HUES48 (cell line): ENCODE data around the gene ZNF317.
A peak's percentile ranks its signal among the peaks of the same experiment; 100 is the strongest.

Experiments
- H3K27ac ChIP-seq: one replicate; pipeline ENCODE4 v1.7.0; 2013; ENCODE audit warnings: low read depth, low read length, inconsistent platforms
- H3K27me3 ChIP-seq: 2 replicates; pipeline ENCODE4 v1.6.1; 2013; ENCODE audit warnings: mild to moderate bottlenecking, low read length; ENCODE audit not compliant: control insufficient read depth, insufficient read depth
- H3K36me3 ChIP-seq: 2 replicates; pipeline ENCODE4 v1.6.1; 2013; ENCODE audit warnings: low read length; ENCODE audit not compliant: control insufficient read depth, insufficient read depth
- H3K4me1 ChIP-seq: 2 replicates; pipeline ENCODE4 v1.6.1; 2013; ENCODE audit warnings: mild to moderate bottlenecking, low read length; ENCODE audit not compliant: control insufficient read depth, insufficient read depth
- H3K4me3 ChIP-seq: 2 replicates; pipeline ENCODE4 v1.5.1; 2013; ENCODE audit warnings: mild to moderate bottlenecking, low read depth, low read length
- H3K9ac ChIP-seq: 2 replicates; pipeline ENCODE4 v1.6.1; 2013; ENCODE audit warnings: mild to moderate bottlenecking, low read depth, low read length, moderate library complexity
- H3K9me3 ChIP-seq: 2 replicates; pipeline ENCODE4 v1.6.1; 2013; ENCODE audit warnings: low read length; ENCODE audit not compliant: control insufficient read depth, insufficient read depth

The ZNF317 gene

DNA sequence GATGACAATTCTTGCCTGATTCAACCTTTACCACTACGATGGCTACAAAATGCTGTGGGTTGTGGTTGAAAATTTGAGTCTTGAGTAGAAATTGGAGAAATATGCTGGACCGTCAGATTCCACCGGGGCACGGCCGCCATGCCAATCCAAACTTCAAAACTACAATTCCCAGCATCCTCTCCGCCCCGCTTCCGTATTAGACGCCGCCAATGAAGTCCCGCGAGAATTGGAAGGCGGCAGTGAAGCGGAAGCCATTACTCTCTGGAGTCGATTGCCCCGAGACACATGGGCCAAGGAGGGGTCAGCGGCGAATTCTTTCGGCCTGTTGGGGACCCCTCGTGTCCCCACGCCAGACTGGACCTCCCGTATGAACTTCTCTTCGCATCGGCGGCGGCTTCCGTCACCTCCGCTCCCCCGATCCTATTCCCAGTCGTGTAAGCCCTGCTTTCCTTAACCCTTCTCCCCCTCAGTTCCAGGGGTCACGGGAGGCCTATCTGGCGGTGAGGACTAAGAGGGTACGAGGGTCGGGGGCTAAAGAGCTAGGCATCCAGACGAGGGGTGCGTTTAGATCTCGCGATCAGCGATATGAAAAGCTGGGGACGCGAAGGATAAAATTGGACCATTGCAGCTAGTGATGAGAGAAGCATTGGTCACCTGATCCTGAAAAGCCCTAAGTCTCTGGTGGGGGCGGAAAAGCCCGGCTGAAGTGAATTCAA, at the start of gene ZNF317:
Gene ZNF317, plus strand, starts transcription at position 239 of the 716 bp plus-strand sequence. CDS start 15,620 bp downstream, outside the sequence.
- Histone ChIP-seq H3K9me3 (peaks cover 18% of the 10 kb centered on the region), H3K36me3 (peaks cover 23% of the 10 kb centered on the region; the same call in 1 of the 2 replicates), H3K4me1 (peaks cover 11% of the 10 kb centered on the region; the same call in 1 of the 2 replicates), H3K27me3 (no peaks in the 10 kb centered on the region), H3K4me3 (peak within 1 kb of the TSS; percentile 99), H3K27ac (peak within 1 kb of the TSS; percentile 73), H3K9ac (peak within 1 kb of the TSS; percentile 99)

DNA sequence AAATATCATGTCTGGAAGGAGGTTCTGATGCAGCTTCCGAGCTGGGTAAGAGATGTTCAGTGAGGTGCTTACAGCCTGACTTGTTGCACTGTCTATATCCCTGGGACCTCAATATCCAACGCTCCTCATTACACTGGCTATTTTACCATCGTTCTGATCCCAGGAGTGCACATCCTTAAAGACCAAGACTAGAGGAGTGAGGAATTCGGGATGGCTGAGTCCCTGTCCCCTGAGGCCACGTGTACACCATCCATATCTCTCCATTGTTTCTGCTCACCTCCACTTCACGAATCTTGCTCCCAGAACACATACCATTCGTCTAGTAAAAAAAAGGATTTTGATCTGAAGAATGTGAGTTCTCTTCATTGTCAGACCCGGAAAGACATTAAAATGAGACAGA, 32.8 kb upstream of the ZNF317 start, which contains the start of gene OR7G2:
Gene OR7G2, minus strand, starts transcription at position 101 of the 400 bp plus-strand sequence. CDS start 4,232 bp downstream, outside the sequence.
- peaks cover 76% of the 10 kb centered on the region for H3K9me3 ChIP-seq
- no peaks in the 10 kb centered on the region for H3K27me3 ChIP-seq
- no peak within 1 kb of the TSS; the same call in 1 of the 2 replicates for H3K4me3 ChIP-seq
- no peak within 1 kb of the TSS for H3K27ac ChIP-seq
- no peaks in the 10 kb centered on the region for H3K36me3 ChIP-seq
- H3K4me1 ChIP-seq: no peaks in the 10 kb centered on the region
- H3K9ac ChIP-seq: no peak within 1 kb of the TSS

DNA sequence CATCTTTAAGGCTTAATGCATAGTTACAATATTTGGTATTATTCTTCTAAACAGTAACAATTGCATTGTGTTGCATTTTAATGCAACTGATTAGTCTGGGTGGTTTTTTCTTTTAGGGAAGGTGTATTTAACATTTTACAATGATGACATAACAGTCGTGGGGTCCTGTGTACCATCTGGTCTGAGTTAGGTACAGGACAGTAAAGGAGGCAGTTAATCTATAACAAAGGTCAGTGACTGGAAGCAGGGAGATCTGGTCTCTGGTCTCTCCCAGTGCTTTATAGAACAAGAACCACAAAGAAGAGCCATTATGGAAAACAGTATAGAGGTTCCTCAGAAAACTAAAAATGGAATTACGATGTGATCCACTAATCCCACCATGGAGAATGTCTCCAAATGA, 30.2 kb upstream of the ZNF317 start:
- Histone ChIP-seq H3K4me1 (no peaks in the 10 kb centered on the region), H3K9me3 (peaks cover 71% of the 10 kb centered on the region), H3K4me3 (no peak overlapping the region), H3K36me3 (no peaks in the 10 kb centered on the region), H3K27me3 (no peaks in the 10 kb centered on the region), H3K9ac (no peak overlapping the region), H3K27ac (no peak overlapping the region)

DNA sequence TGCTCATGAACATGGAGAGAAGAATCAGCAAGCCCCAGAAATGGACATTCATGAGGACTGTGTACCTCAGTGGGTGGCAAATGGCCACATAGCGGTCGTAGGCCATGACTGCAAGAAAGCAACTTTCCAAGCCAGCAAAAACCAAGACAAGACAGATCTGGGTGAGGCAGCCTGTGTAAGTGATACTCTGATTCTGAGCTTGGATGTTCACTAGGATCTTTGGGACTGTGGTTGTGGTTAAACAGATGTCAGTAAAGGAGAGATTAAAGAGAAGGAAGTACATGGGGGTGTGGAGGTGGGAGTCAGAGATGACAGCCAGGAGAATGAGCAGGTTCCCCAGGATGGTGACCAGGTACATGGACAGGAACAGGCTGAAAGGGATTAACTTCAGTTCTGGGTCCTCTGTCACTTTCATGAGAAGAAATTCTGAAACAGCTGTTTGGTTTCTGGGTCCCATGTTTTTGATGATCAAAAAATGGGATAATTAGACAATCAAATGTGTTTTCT, 24.8 kb upstream of the ZNF317 start, which contains the start of gene OR7G1:
Gene OR7G1, minus strand, starts transcription at position 457 of the 507 bp plus-strand sequence. Its CDS starts 0 bp downstream, at position 457.
- Histone ChIP-seq H3K9ac (no peak within 1 kb of the TSS), H3K4me1 (no peaks in the 10 kb centered on the region), H3K27me3 (no peaks in the 10 kb centered on the region), H3K36me3 (no peaks in the 10 kb centered on the region), H3K9me3 (peaks cover 64% of the 10 kb centered on the region), H3K27ac (no peak within 1 kb of the TSS), H3K4me3 (no peak within 1 kb of the TSS)

DNA sequence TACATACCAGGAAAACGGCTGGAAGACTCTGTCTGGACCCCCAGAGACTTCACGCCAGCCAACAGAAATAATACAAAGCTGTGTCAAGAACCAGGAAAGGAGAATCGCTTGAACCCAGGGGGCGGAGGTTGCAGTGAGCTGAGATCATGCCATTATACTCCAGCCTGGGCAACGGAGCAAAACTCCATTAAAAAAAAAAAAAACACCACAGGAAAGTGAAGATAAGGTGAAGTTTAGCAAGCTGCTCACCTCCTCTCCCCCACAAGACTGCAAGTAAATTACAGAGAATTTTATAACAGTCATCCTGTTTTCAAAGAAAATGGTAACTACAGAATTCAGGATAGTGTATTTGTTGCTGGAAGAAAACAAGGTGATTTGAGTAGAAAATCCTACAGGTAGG, 23.6 kb upstream of the ZNF317 start:
- H3K36me3 ChIP-seq: no peaks in the 10 kb centered on the region
- no peaks in the 10 kb centered on the region for H3K27me3 ChIP-seq
- no peaks in the 10 kb centered on the region for H3K4me1 ChIP-seq
- peaks cover 66% of the 10 kb centered on the region for H3K9me3 ChIP-seq
- no peak overlapping the region for H3K27ac ChIP-seq
- no peak overlapping the region for H3K4me3 ChIP-seq
- H3K9ac ChIP-seq: no peak overlapping the region

DNA sequence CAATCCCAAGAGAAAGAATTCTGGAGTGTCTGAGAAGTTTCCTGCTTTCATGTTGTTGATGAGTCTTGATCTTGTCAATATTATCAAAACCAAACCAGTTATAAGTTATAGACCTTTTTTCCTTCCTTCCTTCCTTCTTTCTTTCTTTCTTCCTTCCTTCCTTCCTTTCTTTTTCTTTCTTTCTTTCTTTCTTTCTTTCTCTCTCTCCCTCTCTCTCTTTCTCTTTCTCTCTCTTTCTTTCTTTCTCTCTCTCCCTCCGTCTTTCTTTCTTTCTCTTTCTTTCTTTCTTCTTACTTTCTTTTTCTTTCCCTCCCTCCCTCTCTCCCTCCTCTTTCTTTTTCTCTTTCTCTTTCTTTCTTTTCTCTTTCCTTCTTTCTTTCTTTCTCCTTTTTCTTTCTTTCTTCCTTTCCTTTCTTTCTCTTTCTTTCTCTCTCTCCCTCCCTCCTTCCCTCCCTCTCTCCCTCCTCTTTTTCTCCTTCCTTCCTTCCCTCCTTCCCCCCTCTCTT, 13.2 kb upstream of the ZNF317 start, which contains the start of gene OR7G3:
Gene OR7G3, minus strand, starts transcription at position 51 of the 506 bp plus-strand sequence. Its CDS starts 0 bp downstream, at position 51.
- no peak within 1 kb of the TSS for H3K4me3 ChIP-seq
- no peak within 1 kb of the TSS for H3K9ac ChIP-seq
- no peaks in the 10 kb centered on the region for H3K36me3 ChIP-seq
- no peaks in the 10 kb centered on the region for H3K4me1 ChIP-seq
- peaks cover 51% of the 10 kb centered on the region for H3K9me3 ChIP-seq
- H3K27ac ChIP-seq: no peak within 1 kb of the TSS
- H3K27me3 ChIP-seq: no peaks in the 10 kb centered on the region

DNA sequence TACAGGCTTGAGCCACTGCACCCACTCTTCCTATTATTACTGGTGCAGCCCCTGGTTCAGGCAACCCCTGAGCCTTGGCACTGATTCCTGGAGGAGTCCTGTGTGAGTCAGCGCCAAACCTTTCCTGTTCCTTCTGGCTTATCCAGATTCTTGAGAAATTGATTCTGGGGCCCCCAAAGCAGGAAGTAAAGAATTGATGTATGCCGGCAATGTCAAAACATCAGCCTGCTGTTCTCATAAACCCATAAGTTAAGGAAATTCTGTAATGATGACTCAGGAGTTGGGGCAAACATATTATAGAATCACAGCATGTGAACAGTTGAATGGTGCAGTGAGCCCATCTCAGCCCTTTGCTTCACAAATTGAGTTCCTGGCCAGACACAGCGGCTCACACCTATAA, 12.0 kb upstream of the ZNF317 start:
- Histone ChIP-seq H3K27me3 (no peaks in the 10 kb centered on the region), H3K9ac (no peak overlapping the region), H3K36me3 (no peaks in the 10 kb centered on the region), H3K4me1 (no peaks in the 10 kb centered on the region), H3K4me3 (no peak overlapping the region), H3K27ac (no peak overlapping the region), H3K9me3 (peaks cover 52% of the 10 kb centered on the region)

DNA sequence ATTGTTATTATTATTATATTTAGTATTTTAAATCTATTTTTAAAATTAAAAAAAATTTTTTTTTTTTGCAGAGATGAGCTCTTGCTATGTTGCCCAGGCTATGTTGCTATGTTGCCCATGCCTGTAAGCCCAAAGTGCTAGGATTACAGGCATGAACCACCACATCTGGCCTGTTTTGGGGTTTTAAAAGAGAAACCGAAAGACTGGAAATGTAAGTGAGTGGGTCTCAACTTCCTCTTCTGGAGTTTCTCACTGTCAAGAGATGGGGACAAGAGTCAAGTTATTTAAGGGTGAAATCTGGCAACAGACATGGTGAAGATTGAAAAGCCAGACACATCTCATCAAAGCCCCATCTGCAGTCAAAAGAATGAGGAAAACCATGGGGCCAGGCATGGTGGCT, 9.2 kb upstream of the ZNF317 start:
- Histone ChIP-seq H3K27me3 (no peaks in the 10 kb centered on the region), H3K36me3 (no peaks in the 10 kb centered on the region), H3K4me3 (no peak overlapping the region), H3K9ac (no peak overlapping the region), H3K27ac (no peak overlapping the region), H3K4me1 (no peaks in the 10 kb centered on the region), H3K9me3 (peaks cover 41% of the 10 kb centered on the region)

DNA sequence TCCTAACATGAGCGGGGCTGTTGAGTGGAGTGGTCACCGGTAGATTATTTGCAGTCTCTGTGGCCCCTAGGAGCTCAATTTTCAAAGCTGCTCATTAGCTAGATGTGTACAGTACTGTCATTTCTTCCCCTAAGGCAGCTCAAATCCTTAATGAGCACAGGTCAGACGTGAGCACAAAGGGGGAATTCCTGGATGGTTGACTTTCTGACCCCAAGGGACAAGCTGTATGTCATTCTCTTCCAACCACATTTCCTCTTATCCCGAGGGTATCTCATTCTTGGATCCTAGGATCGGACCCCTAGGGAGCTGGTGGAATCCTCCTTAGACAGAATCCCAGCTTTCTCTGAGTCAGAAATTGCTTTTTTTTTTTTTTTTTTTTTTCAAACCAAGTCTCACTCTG, 7.8 kb upstream of the ZNF317 start:
- no peak overlapping the region for H3K4me3 ChIP-seq
- no peaks in the 10 kb centered on the region for H3K27me3 ChIP-seq
- H3K4me1 ChIP-seq: no peaks in the 10 kb centered on the region
- peaks cover 32% of the 10 kb centered on the region for H3K9me3 ChIP-seq
- no peak overlapping the region for H3K27ac ChIP-seq
- no peaks in the 10 kb centered on the region for H3K36me3 ChIP-seq
- H3K9ac ChIP-seq: no peak overlapping the region

DNA sequence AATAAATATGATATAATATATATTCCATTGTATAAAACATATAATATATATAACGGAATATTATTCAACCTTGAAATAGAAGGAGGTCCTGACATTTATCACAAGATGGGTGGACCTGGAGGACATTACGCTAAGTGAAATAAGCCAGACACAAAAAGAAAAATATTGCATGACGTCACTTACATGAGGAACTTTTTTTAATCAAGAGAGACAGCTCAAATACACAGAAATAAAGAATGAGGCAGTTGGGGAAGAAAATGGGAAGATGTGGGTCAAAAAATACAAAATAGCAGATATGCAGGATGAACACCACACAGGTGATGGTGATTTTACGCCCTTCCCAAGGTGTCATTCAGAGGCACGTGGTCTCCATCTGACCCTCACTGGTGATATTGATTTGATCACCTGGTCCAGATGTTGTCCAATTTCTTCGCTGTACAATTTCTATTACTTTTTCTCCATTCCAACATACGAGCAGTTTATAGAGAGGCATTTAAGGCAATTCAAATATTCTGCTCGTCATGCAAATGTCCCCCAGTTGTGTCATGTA, 513 bp upstream of the ZNF317 start:
- Histone ChIP-seq H3K9me3 (peaks cover 12% of the 10 kb centered on the region), H3K36me3 (peaks cover 17% of the 10 kb centered on the region; the same call in 1 of the 2 replicates), H3K9ac (peak overlapping the region; percentile 99), H3K4me3 (peak overlapping the region; percentile 99), H3K27me3 (no peaks in the 10 kb centered on the region), H3K27ac (no peak overlapping the region), H3K4me1 (peaks cover 11% of the 10 kb centered on the region; the same call in 1 of the 2 replicates)

DNA sequence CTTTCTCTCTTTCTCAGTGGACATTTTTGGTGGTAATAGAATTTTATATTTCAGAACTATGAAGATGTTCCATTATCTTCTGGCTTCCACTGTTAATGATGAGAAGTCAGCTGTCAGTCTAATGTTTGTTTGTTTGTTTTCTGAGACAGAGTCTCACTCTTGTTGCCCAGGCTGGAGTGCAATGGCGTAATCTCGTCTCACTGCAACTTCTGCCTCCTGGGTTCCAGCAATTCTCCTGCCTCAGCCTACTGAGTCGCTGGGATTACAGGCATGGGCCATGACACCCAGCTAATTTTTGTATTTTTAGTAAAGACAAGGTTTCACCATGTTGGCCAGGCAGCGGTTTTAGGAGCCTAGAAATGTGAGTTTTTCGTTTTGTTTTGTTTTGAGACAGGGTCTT, 4.7 kb downstream of the ZNF317 start:
- Histone ChIP-seq H3K9me3 (peaks cover 49% of the 10 kb centered on the region), H3K4me1 (peaks cover 11% of the 10 kb centered on the region; the same call in 1 of the 2 replicates), H3K36me3 (peaks cover 39% of the 10 kb centered on the region), H3K9ac (no peak overlapping the region), H3K27ac (no peak overlapping the region), H3K4me3 (no peak overlapping the region), H3K27me3 (no peaks in the 10 kb centered on the region)
